GM13977 (cell line): Measurements from ENCODE around the gene TMEM174.
"Not testable (repeated sequence)": the region's sequence is repeated elsewhere in the genome, so short reads cannot be mapped to it uniquely, and the experiment has no call there.

Experiments
- DNase-seq: peaks from one replicate; pipeline ENCODE4 v3.0.0; 2012; ENCODE audit warnings: low spot score
- CTCF ChIP-seq: IDR thresholded peaks from 2 replicates; pipeline ENCODE4 v1.5.1; 2012; ENCODE audit warnings: mild to moderate bottlenecking, control low read depth; ENCODE audit not compliant: insufficient read depth; ENCODE audit errors: extremely low read depth, missing control alignments
- in situ Hi-C: fragments of 300-500 bp; cut with MboI; formaldehyde crosslinking; loops from one replicate; pipeline ENCODE4 v1.12.0; 2022; ENCODE audit warnings: low sequenced_read_pairs, low pct_unique_long_range_greater_than_20kb, mixed read lengths, inconsistent platforms; ENCODE audit not compliant: unreplicated experiment

TMEM174 gene

GRCh38 chr5:73205305-73205704, 32.3 kb downstream of the TMEM174 start:
- in situ Hi-C loops = no loop called here
- no peak for TF ChIP-seq CTCF
- no peak for DNase-seq

GRCh38 chr5:73207239-73207638, 34.2 kb downstream of the TMEM174 start:
- in situ Hi-C loops, DNase-seq: not testable (repeated sequence)

GRCh38 chr5:73209075-73209474, 36.1 kb downstream of the TMEM174 start:
- in situ Hi-C loops, DNase-seq: not testable (repeated sequence)

- in situ Hi-C loops, DNase-seq: not testable (repeated sequence)
Observed at GRCh38 chr5:73212693-73213092, 39.7 kb downstream of the TMEM174 start.

GRCh38 chr5:73213566-73213998, 40.6 kb downstream of the TMEM174 start:
- no peak for DNase-seq
- TF ChIP-seq CTCF = no peak
- in situ Hi-C loops = no loop called here

- no peak for DNase-seq
- TF ChIP-seq CTCF = no peak
- in situ Hi-C loops = no loop called here
Observed at GRCh38 chr5:73214306-73214705, 41.3 kb downstream of the TMEM174 start.

GRCh38 chr5:73214996-73215395, 42.0 kb downstream of the TMEM174 start:
- DNase-seq = no peak
- no peak for TF ChIP-seq CTCF
- in situ Hi-C loops = no loop called here

GRCh38 chr5:73215531-73215890, 42.5 kb downstream of the TMEM174 start:
- in situ Hi-C loops = no loop called here
- DNase-seq = no peak
- no peak for TF ChIP-seq CTCF
